GM12878 (cell line): Measurements from ENCODE around the gene MAX. TPM values are rescaled to one million over a fixed set of nuclear protein-coding genes. Genes with fewer than 3 reads are reported as not detected.
A peak's percentile ranks its signal among the peaks of the same experiment; 100 is the strongest.

Experiments used
- ATAC-seq: fragments of 200-7000 bp; cut with Tn5 transposase; 3 replicates; pipeline ENCODE4 v1.9.1; 2020; ENCODE audit warnings: mild to moderate bottlenecking, moderate library complexity
- BruUV-seq: library from RNA; stranded (reverse); fragments of 400-500 nt; replicated peaks from 2 replicates; lab custom pipeline; 2021; lab: Mats Ljungman, UMichigan
- CTCF ChIA-PET: fragments of 300-600 bp; sonication (Branson Sonifier 250); formaldehyde crosslinking; extraction: SDS; loops from one replicate; lab custom pipeline; 2021; ENCODE audit warnings: inconsistent platforms; lab: Yijun Ruan, JAX
- POLR2A ChIA-PET: fragments of 350-600 bp; formaldehyde crosslinking; extraction: SDS; loops from one replicate; lab custom pipeline; 2021; ENCODE audit warnings: inconsistent platforms; lab: Charles Lee
- RAD21 ChIA-PET: fragments of 300-600 bp; sonication (Branson Sonifier 250); formaldehyde crosslinking; loops from one replicate; lab custom pipeline; 2023; ENCODE audit warnings: antibody characterized with exemption; ENCODE audit not compliant: unreplicated experiment; lab: Charles Lee
- SMC1A ChIA-PET: fragments of 300-600 bp; sonication (Branson Sonifier 250); formaldehyde crosslinking; loops from one replicate; lab custom pipeline; 2023; ENCODE audit not compliant: unreplicated experiment, uncharacterized antibody; lab: Charles Lee
- DNase-seq: peaks from one replicate; pipeline ENCODE4 v3.0.0-alpha.2; 2011; ENCODE audit warnings: low read depth, low spot score
- FAIRE-seq: peaks from 3 replicates; lab custom pipeline; 2011; peaks lifted over from hg19 to GRCh38; lab: Jason Lieb, UNC
- H2AFZ ChIP-seq: 2 replicates; pipeline ENCODE4 v1.6.0; 2011; ENCODE audit warnings: low read depth, low read length, control low read depth; ENCODE audit not compliant: control insufficient read depth
- H3K27ac ChIP-seq: 2 replicates; pipeline ENCODE4 v1.5.1; 2011; ENCODE audit warnings: control low read depth; ENCODE audit not compliant: control insufficient read depth, insufficient read depth
- H3K27me3 ChIP-seq, 2 experiments: replicated peaks in 1 of 2; 2 replicates each; pipeline versions ENCODE4 v1.6.0 to v1.6.1; 2011; ENCODE audit warnings: low read length in 1 of 2; ENCODE audit not compliant: control insufficient read depth in 2 of 2, insufficient read depth in 2 of 2
- H3K36me3 ChIP-seq, 2 experiments: 2 replicates each; pipeline ENCODE4 v1.5.1; 2011; ENCODE audit warnings: low read length in 1 of 2; ENCODE audit not compliant: control insufficient read depth in 2 of 2, insufficient read depth in 2 of 2
- H3K4me1 ChIP-seq: 2 replicates; pipeline ENCODE4 v1.6.1; 2011; ENCODE audit warnings: mild to moderate bottlenecking, low read length, moderate library complexity, mixed read lengths; ENCODE audit not compliant: control insufficient read depth, insufficient read depth
- H3K4me2 ChIP-seq: 2 replicates; pipeline ENCODE4 v1.6.0; 2011; ENCODE audit warnings: control low read depth; ENCODE audit not compliant: control insufficient read depth, insufficient read depth
- H3K4me3 ChIP-seq: fragments of 200-600 bp; sonication (generic); 2 replicates; pipeline ENCODE4 v1.5.1; 2016
- H3K79me2 ChIP-seq: 2 replicates; pipeline ENCODE4 v1.6.0; 2011; ENCODE audit warnings: low read length; ENCODE audit not compliant: control insufficient read depth, insufficient read depth
- H3K9ac ChIP-seq: 2 replicates; pipeline ENCODE4 v1.8.0; 2011; ENCODE audit warnings: low read length, control low read depth, mixed read lengths; ENCODE audit not compliant: control insufficient read depth, insufficient read depth
- H3K9me3 ChIP-seq: replicated peaks from 3 replicates; pipeline ENCODE4 v1.5.1; 2011; ENCODE audit warnings: mild to moderate bottlenecking, low read length; ENCODE audit not compliant: control insufficient read depth, insufficient read depth
- H4K20me1 ChIP-seq: 2 replicates; pipeline ENCODE4 v1.6.0; 2011; ENCODE audit not compliant: control insufficient read depth, insufficient read depth
- BACH1 ChIP-seq: fragments of 450-650 bp; IDR thresholded peaks from 2 replicates; pipeline ENCODE4 v1.6.1; 2017; ENCODE audit warnings: mild to moderate bottlenecking, borderline replicate concordance
- EED ChIP-seq: sonication (generic); IDR thresholded peaks from 2 replicates; pipeline ENCODE4 v1.6.1; 2016; ENCODE audit warnings: antibody characterized with exemption, low read depth
- ELK1 ChIP-seq: IDR thresholded peaks from 2 replicates; pipeline ENCODE4 v1.6.1; 2012; ENCODE audit warnings: low read depth, low read length, improper control_type of control experiment
- MXI1 ChIP-seq: fragments of 150-350 bp; IDR thresholded peaks from 2 replicates; pipeline ENCODE4 v1.6.1; 2011; ENCODE audit warnings: low read depth, mild to moderate bottlenecking, inconsistent platforms, low read length, improper control_type of control experiment
- NFXL1 ChIP-seq: fragments of 450-650 bp; IDR thresholded peaks from 2 replicates; pipeline ENCODE4 v1.6.1; 2017; ENCODE audit warnings: antibody characterized with exemption, mild to moderate bottlenecking, borderline replicate concordance
- RUNX3 ChIP-seq: IDR thresholded peaks from 2 replicates; pipeline ENCODE4 v1.6.1; 2012; ENCODE audit warnings: low read length, inconsistent platforms
- ZNF384 ChIP-seq: IDR thresholded peaks from 2 replicates; pipeline ENCODE4 v1.6.1; 2012; ENCODE audit warnings: low read depth, mild to moderate bottlenecking, low read length, improper control_type of control experiment, borderline replicate concordance
- WGBS: methylation state at CpG from one replicate; pipeline ENCODE4 v1.1.6; 2016; ENCODE audit warnings: low lambda C conversion rate; ENCODE audit not compliant: insufficient replicate concordance, insufficient coverage; ENCODE audit errors: missing lambda C conversion rate; 5-methylcytosine and 5-hydroxymethylcytosine counted together
- in situ Hi-C: fragments of 300-500 bp; cut with MboI; formaldehyde crosslinking; loops from 9 replicates; pipeline ENCODE4 v1.14.3; 2018; ENCODE audit warnings: mixed read lengths
- intact Hi-C: fragments of 100-400 bp; cut with micrococcal nuclease; formaldehyde crosslinking; loops from one replicate; pipeline ENCODE4 v1.14.2; 2022; ENCODE audit not compliant: unreplicated experiment
- polyA plus RNA-seq, 11 experiments: library from polyadenylated mRNA; depleted of rRNA in 4 of 11; unstranded in 6 of 11; stranded (reverse) in 5 of 11; fragments of >200 nt; fragmentation: Nextera tagmentation in 4 of 11; fragmentation: Illumina TruSeq in 1 of 11; extraction: Ambion mirVana in 4 of 11; extraction: Trizol in 1 of 11; gene quantifications; 1 replicate in 1 of 11; 2 replicates in 10 of 11; pipeline versions ENCODE4 v1.2.1 to v1.2.3, GENCODE V29; 2011 to 2016; ENCODE audit warnings: inconsistent platforms in 2 of 11, missing spikeins in 2 of 11, low read depth in 1 of 11
- total RNA-seq, 4 experiments: library from RNA; depleted of rRNA in 3 of 4; stranded (reverse); fragments of >200 nt in 3 of 4; fragmentation: Illumina TruSeq in 1 of 4; extraction: Trizol in 1 of 4; gene quantifications; 2 replicates each; pipeline versions ENCODE4 v1.2.1 to v1.2.3, GENCODE V29; 2013 to 2021

Gene MAX
- total and polyA plus RNA-seq, 10 of the 15 experiments (the other 5 are each of a cell fraction or from before 2014, with no cell fraction given), result 21.5 to 122 (median 67.5) TPM

GRCh38 chr14:65117769-65118745, 15.7 kb upstream of the MAX start:
- BruUV-seq, result no TSS peak
- Histone ChIP-seq H3K27me3 (no peaks in the 10 kb centered on the region), H3K27ac (no peak overlapping the region), H3K9me3 (no peaks in the 10 kb centered on the region; the same call in 2 of the 3 replicates), H4K20me1 (no peaks in the 10 kb centered on the region), H3K4me3 (no peak overlapping the region), H3K4me1 (no peaks in the 10 kb centered on the region; the same call in 1 of the 2 replicates), H3K4me2 (no peak overlapping the region), H3K9ac (no peak overlapping the region), H2AFZ (no peak overlapping the region), H3K79me2 (no peaks in the 10 kb centered on the region), H3K36me3 (no peaks in the 10 kb centered on the region)
- TF ChIP-seq ELK1 (no peak), ZNF384 (no peak), NFXL1 (no peak), EED (0 out of 2 replicates have a peak, but pooled peaks have one; percentile 13), RUNX3 (peak; percentile 53; the same call in 1 of the 2 replicates), BACH1 (no peak), MXI1 (no peak)
- ATAC-seq (peak; percentile 38; the same call in 1 of the 3 replicates), DNase-seq (no peak), FAIRE-seq (peak; percentile 75)
- ChIA-PET RAD21 (interaction anchor here (0.7 kb wide), 1 partner anchor 79 kb away, joined by 6 read pairs; no protein-coding TSS in a partner anchor), CTCF (interaction anchor here (0.7 kb wide), 1 partner anchor 952 kb away, joined by 4 read pairs; no protein-coding TSS in a partner anchor), POLR2A (interaction anchor here (0.6 kb wide), 2 partner anchors 11 to 94 kb away, joined by 3 read pairs; no protein-coding TSS in a partner anchor), SMC1A (interaction anchor here (0.7 kb wide), 1 partner anchor 169 kb away, joined by 3 read pairs; no protein-coding TSS in a partner anchor)
- intact Hi-C loops, result loop anchor here (5.0 kb wide), 1 partner anchor 39 kb away; no protein-coding TSS in a partner anchor
- 53% methylated on average over 15 of the region's 15 CpGs for WGBS
- in situ Hi-C loops, result no loop called here
